Upper lobe of left lung (tissue), 4 donors: ENCODE data around the gene CHRNA3.

Source experiments
- EP300 ChIP-seq, 4 donors: sonication (generic); formaldehyde crosslinking; IDR thresholded peaks; one replicate each; pipeline ENCODE4 v1.5.1; 2017; ENCODE audit warnings: antibody characterized with exemption in 4 of 4, control low read depth in 2 of 4
- POLR2A ChIP-seq, 4 donors: fragments of 450-650 bp; IDR thresholded peaks; one replicate each; pipeline ENCODE4 v1.5.1; 2016 to 2017; ENCODE audit warnings: antibody characterized with exemption in 4 of 4, mild to moderate bottlenecking in 2 of 4
- POLR2AphosphoS5 ChIP-seq, 2 donors: sonication (generic); formaldehyde crosslinking; IDR thresholded peaks; one replicate each; pipeline ENCODE4 v1.5.1; 2017; ENCODE audit warnings: antibody characterized with exemption in 2 of 2
- TF ChIP-seq, protein P1 (sequence below), 6 experiments: fragments of 450-650 bp in 4 of 6; fragments of 200-600 bp in 2 of 6; sonication (generic) in 2 of 6; IDR thresholded peaks; one replicate each; pipeline ENCODE4 v1.5.1; 2016 to 2019; ENCODE audit warnings: antibody characterized with exemption in 6 of 6

- TF ChIP-seq, protein P1, sequence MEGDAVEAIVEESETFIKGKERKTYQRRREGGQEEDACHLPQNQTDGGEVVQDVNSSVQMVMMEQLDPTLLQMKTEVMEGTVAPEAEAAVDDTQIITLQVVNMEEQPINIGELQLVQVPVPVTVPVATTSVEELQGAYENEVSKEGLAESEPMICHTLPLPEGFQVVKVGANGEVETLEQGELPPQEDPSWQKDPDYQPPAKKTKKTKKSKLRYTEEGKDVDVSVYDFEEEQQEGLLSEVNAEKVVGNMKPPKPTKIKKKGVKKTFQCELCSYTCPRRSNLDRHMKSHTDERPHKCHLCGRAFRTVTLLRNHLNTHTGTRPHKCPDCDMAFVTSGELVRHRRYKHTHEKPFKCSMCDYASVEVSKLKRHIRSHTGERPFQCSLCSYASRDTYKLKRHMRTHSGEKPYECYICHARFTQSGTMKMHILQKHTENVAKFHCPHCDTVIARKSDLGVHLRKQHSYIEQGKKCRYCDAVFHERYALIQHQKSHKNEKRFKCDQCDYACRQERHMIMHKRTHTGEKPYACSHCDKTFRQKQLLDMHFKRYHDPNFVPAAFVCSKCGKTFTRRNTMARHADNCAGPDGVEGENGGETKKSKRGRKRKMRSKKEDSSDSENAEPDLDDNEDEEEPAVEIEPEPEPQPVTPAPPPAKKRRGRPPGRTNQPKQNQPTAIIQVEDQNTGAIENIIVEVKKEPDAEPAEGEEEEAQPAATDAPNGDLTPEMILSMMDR (IDR thresholded peaks at IDR 0.05) = no peak
- TF ChIP-seq EP300 (IDR thresholded peaks at IDR 0.05) (no peak), POLR2A (IDR thresholded peaks at IDR 0.05) (no peak), POLR2AphosphoS5 (IDR thresholded peaks at IDR 0.05) (no peak)
Observed at GRCh38 chr15:78640527-78641101, 19.8 kb upstream of the CHRNA3 start.
